Measurements from ENCODE around the gene CNTN1. TPM values are rescaled to one million over a fixed set of nuclear protein-coding genes. Genes with fewer than 3 reads are reported as not detected.

CNTN1 gene
- total RNA-seq, 2 donors from 2014 or later: 0.77 to 4.4 TPM

DNA sequence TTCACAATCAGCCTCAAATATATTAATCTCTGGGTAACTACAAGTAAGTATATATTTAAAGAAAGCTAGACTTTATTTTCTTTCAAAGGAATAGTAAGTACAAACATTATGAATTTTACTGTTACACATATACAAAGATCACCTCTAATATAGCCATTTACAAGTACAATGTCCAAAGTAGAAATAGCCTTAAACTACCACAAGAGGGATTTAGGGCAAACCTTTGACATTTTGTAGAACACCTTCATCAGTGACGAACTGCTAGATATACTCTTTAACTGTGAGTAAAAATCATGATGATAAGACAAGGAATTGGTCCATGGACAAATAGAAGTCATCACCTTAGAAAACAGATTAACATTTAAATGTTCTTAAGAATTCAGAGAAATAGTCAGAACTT, 69.8 kb downstream of the CNTN1 start:
- no peak for DNase-seq
- Histone ChIP-seq H3K9ac (ENCODE audit: low read depth in 2 of 2, low read length in 2 of 2) (no peak overlapping the region), H3K36me3 (no peaks in the 10 kb centered on the region), H3K9me3 (no peaks in the 10 kb centered on the region), H3K4me1 (no peaks in the 10 kb centered on the region), H3K27me3 (no peaks in the 10 kb centered on the region), H3K27ac (no peak overlapping the region), H3K4me3 (no peak overlapping the region)
- intact Hi-C loops (cut with DNase I): no loop called here
- TF ChIP-seq, protein P1, sequence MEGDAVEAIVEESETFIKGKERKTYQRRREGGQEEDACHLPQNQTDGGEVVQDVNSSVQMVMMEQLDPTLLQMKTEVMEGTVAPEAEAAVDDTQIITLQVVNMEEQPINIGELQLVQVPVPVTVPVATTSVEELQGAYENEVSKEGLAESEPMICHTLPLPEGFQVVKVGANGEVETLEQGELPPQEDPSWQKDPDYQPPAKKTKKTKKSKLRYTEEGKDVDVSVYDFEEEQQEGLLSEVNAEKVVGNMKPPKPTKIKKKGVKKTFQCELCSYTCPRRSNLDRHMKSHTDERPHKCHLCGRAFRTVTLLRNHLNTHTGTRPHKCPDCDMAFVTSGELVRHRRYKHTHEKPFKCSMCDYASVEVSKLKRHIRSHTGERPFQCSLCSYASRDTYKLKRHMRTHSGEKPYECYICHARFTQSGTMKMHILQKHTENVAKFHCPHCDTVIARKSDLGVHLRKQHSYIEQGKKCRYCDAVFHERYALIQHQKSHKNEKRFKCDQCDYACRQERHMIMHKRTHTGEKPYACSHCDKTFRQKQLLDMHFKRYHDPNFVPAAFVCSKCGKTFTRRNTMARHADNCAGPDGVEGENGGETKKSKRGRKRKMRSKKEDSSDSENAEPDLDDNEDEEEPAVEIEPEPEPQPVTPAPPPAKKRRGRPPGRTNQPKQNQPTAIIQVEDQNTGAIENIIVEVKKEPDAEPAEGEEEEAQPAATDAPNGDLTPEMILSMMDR (IDR thresholded peaks at IDR 0.05): no peak

DNA sequence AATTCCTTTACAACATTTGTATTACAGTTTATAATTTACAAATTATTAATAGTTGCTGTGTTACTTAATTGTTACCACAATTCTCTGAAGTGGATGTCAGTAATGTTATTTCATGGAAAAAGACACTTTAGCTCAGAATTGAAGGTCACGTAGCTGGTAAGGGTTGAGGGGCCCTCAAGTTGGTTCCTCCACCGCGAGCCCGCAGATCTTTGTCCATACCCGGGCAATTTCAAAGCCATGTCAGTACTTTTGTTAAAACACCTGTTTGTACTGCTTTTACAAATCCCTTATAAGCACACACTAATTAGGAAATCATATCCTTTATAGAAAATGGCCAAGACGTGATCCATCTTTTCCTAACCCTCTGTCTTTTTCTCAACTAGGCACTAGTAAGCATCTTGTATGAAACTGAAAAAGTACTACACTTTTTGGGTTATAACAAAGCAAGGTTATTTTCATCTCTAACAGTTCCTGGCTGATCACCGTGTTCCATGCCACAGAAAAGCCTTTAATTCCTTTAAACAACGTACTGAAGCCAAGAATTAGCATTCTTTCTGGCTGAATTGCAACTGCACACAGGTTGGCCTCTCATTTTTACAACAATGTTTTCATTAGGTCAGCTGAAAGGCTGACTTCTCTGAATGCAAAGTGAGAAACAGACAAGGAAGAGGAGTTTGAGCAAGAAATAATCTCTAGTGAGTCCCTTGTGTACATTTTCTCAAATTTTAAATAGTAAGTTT, 76.1 kb downstream of the CNTN1 start:
- no peak overlapping the region for H3K27ac ChIP-seq
- no peak for DNase-seq
- H3K36me3 ChIP-seq: no peaks in the 10 kb centered on the region
- H3K9ac ChIP-seq (ENCODE audit: low read depth in 2 of 2, low read length in 2 of 2): no peak overlapping the region
- H3K4me3 ChIP-seq: no peak overlapping the region
- no peaks in the 10 kb centered on the region for H3K4me1 ChIP-seq
- no peaks in the 10 kb centered on the region for H3K27me3 ChIP-seq
- TF ChIP-seq, protein P1 (IDR thresholded peaks at IDR 0.05): no peak
- no peaks in the 10 kb centered on the region for H3K9me3 ChIP-seq
- intact Hi-C loops (cut with DNase I): no loop called here

DNA sequence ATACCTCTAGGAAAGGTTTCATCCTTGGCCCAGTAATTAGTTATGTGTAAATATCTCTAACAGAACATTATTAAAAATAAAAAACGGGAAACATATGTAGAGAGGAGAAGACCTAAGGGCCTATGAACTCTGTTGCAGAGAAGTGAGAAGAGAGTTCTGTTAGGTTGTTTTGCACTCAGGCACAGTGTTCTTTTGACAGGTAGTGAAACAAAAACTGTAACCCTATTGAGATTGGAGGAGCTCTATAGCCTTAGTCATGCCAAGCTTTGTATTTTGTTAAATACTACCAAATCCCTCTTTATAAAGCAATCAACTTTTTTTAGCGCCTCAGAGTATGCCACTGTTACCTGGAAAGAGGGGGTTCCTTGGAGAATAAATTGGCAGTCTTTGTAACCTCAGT, 77.6 kb downstream of the CNTN1 start:
- Histone ChIP-seq H3K27ac (no peak overlapping the region), H3K4me1 (no peaks in the 10 kb centered on the region), H3K9me3 (no peaks in the 10 kb centered on the region), H3K4me3 (no peak overlapping the region), H3K9ac (ENCODE audit: low read depth in 2 of 2, low read length in 2 of 2) (no peak overlapping the region), H3K36me3 (no peaks in the 10 kb centered on the region), H3K27me3 (no peaks in the 10 kb centered on the region)
- no peak for DNase-seq
- intact Hi-C loops (cut with DNase I): no loop called here
- TF ChIP-seq, protein P1 (IDR thresholded peaks at IDR 0.05): no peak

DNA sequence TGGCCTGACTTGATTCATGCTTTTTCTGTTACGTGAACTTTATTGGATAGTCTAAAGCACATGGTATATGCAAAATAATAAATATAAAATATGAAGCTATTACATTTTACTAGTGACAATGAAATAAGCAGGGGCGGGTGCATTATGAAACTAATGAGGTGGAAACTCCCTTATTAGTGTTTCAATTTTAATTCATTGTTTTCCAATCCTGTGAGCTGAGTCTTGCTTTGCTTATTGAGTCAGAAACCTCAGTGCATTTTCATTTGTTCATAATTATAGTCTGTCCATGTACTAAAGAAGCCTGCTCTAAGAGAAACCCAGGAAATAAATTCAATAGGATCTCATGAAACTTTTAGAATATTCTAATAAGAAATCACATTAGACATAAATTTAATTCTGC, 78.5 kb downstream of the CNTN1 start:
- TF ChIP-seq, protein P1 (IDR thresholded peaks at IDR 0.05): no peak
- Histone ChIP-seq H3K27me3 (no peaks in the 10 kb centered on the region), H3K27ac (no peak overlapping the region), H3K36me3 (no peaks in the 10 kb centered on the region), H3K9ac (ENCODE audit: low read depth in 2 of 2, low read length in 2 of 2) (no peak overlapping the region), H3K4me1 (no peaks in the 10 kb centered on the region), H3K4me3 (no peak overlapping the region), H3K9me3 (no peaks in the 10 kb centered on the region)
- DNase-seq: no peak
- intact Hi-C loops (cut with DNase I): no loop called here

DNA sequence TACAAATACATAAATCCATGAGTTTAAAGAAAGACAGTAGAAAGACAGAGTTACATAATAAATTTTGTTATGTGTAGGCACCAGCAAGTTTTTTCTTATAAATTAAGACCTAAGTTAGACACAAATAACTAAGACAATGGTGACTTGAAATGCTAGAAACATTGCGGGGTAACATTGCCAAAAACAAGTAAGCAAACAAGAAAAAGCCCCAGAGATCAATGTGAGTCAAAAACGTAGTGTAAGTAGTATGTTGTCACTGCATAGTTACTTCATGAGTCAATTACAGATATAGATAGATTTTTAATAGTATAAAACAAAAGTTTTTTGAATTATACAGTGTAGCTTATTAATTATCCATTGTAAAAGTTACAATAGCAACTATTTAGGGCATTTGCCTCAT, 83.4 kb downstream of the CNTN1 start:
- Histone ChIP-seq H3K27me3 (no peaks in the 10 kb centered on the region), H3K27ac (no peak overlapping the region), H3K4me3 (no peak overlapping the region), H3K4me1 (no peaks in the 10 kb centered on the region), H3K9me3 (no peaks in the 10 kb centered on the region), H3K36me3 (no peaks in the 10 kb centered on the region), H3K9ac (ENCODE audit: low read depth in 2 of 2, low read length in 2 of 2) (no peak overlapping the region)
- intact Hi-C loops (cut with DNase I): no loop called here
- TF ChIP-seq, protein P1 (IDR thresholded peaks at IDR 0.05): no peak
- no peak for DNase-seq

All from colonic mucosa (tissue), 4 donors.